Erythroblast (primary cell): ENCODE data around the gene TRAIP.

Experiments
- GATA1 ChIP-seq: IDR thresholded peaks from 2 replicates; pipeline ENCODE4 v1.6.1; 2011; ENCODE audit warnings: low read depth, mild to moderate bottlenecking, control low read depth, low read length, moderate library complexity
- POLR2A ChIP-seq: IDR thresholded peaks from 2 replicates; pipeline ENCODE4 v1.6.1; 2011; ENCODE audit warnings: mild to moderate bottlenecking, low read length

DNA sequence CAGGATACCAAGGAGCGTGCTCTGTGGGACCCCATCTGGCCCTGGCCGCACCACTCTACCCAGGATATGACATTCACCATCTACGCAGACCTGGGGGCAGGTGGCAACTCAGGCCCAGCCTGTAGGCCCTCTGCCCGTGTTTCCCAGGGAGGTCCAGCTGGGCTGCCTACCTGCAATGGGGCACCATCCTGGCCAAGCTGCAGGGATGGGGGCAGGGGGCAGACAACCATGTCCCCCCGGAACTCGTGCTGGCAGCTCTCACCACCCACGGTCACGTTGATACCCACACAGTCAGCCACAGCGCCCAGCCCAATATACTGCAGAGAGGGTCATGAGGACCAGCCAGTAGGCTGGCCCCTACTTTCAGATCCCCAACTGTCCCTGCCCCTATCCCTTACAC lies 39.4 kb upstream of the TRAIP start:
- no peak for TF ChIP-seq POLR2A
- no peak for TF ChIP-seq GATA1
